Dendritic cell treated with granulocyte-macrophage colony-stimulating factor and Interleukin-4, amounts not matched to agents 40 ng/mL and 50 ng/mL, for 4 days (primary cell): Measurements from ENCODE around the gene TBATA.

Source experiments
- H3K27ac Mint-ChIP-seq: one replicate; pipeline ENCODE4 v1.8.0; 2022; ENCODE audit warnings: mild to moderate bottlenecking, mixed read lengths
- H3K27me3 Mint-ChIP-seq: one replicate; pipeline ENCODE4 v1.8.0; 2022; ENCODE audit warnings: mild to moderate bottlenecking, mixed read lengths
- H3K36me3 Mint-ChIP-seq: one replicate; pipeline ENCODE4 v1.8.0; 2022; ENCODE audit warnings: low read depth, mixed read lengths
- H3K4me1 Mint-ChIP-seq: one replicate; pipeline ENCODE4 v1.8.0; 2022; ENCODE audit warnings: low read depth, mixed read lengths
- H3K4me3 Mint-ChIP-seq: one replicate; pipeline ENCODE4 v1.8.0; 2022; ENCODE audit warnings: mild to moderate bottlenecking, moderate library complexity, mixed read lengths
- H3K9me3 Mint-ChIP-seq: one replicate; pipeline ENCODE4 v1.8.0; 2022; ENCODE audit warnings: mixed read lengths
- intact Hi-C: fragments of 100-400 bp; cut with micrococcal nuclease; formaldehyde crosslinking; loops from one replicate; pipeline ENCODE4 v1.15.0; 2022

Gene TBATA

GRCh38 chr10:70729763-70730357, 55.3 kb downstream of the TBATA start:
- H3K4me3 Mint-ChIP-seq: no peak overlapping the region
- intact Hi-C loops: no loop called here
- no peak overlapping the region for H3K27ac Mint-ChIP-seq
- peaks cover 9% of the 10 kb centered on the region for H3K4me1 Mint-ChIP-seq
- peaks cover 10% of the 10 kb centered on the region for H3K36me3 Mint-ChIP-seq
- peaks cover 2% of the 10 kb centered on the region for H3K27me3 Mint-ChIP-seq
- no peaks in the 10 kb centered on the region for H3K9me3 Mint-ChIP-seq

GRCh38 chr10:70728328-70728727, 56.8 kb downstream of the TBATA start:
- H3K36me3 Mint-ChIP-seq: peaks cover 10% of the 10 kb centered on the region
- peaks cover 10% of the 10 kb centered on the region for H3K4me1 Mint-ChIP-seq
- intact Hi-C loops: no loop called here
- H3K27me3 Mint-ChIP-seq: peaks cover 4% of the 10 kb centered on the region
- H3K9me3 Mint-ChIP-seq: no peaks in the 10 kb centered on the region
- no peak overlapping the region for H3K27ac Mint-ChIP-seq
- H3K4me3 Mint-ChIP-seq: no peak overlapping the region

DNA sequence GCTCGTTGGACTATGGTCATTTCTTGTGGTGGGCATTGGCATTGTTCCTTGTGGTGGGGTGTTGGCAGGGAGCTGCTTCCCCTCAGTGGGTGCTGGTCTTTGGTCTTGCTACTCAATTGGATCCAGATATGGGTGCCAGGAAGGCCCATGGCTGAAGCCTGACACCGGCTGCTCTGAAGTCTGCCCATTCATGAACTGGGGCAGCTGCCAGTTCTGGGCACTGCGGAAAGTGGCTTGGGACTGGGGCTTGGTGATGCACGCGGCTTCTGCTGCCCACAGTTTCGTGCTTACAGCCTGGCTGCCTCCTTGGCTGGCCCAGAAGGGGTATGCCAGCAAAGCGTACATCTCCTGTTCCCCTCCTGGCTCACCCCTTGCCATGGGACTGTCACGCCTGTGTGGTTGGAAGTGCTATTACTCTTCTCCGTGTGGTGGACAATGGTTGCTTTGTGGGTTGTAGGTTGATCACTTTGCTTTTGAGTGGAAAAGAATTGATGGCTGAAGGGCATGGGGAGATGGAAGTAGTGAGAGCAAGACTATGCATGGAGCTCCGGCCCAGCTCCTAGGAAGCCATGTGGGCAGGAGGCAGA, 58.2 kb downstream of the TBATA start:
- no peaks in the 10 kb centered on the region for H3K9me3 Mint-ChIP-seq
- intact Hi-C loops: no loop called here
- peaks cover 4% of the 10 kb centered on the region for H3K27me3 Mint-ChIP-seq
- peaks cover 23% of the 10 kb centered on the region for H3K4me1 Mint-ChIP-seq
- no peak overlapping the region for H3K27ac Mint-ChIP-seq
- no peak overlapping the region for H3K4me3 Mint-ChIP-seq
- peaks cover 6% of the 10 kb centered on the region for H3K36me3 Mint-ChIP-seq

GRCh38 chr10:70723771-70724170, 61.4 kb downstream of the TBATA start:
- Mint-ChIP-seq H3K36me3 (no peaks in the 10 kb centered on the region), H3K4me1 (peaks cover 20% of the 10 kb centered on the region), H3K4me3 (no peak overlapping the region), H3K9me3 (no peaks in the 10 kb centered on the region), H3K27ac (no peak overlapping the region), H3K27me3 (peaks cover 7% of the 10 kb centered on the region)
- intact Hi-C loops: no loop called here

- Mint-ChIP-seq H3K27me3 (peaks cover 7% of the 10 kb centered on the region), H3K4me3 (no peak overlapping the region), H3K27ac (no peak overlapping the region), H3K9me3 (no peaks in the 10 kb centered on the region), H3K4me1 (peaks cover 22% of the 10 kb centered on the region), H3K36me3 (no peaks in the 10 kb centered on the region)
- intact Hi-C loops: no loop called here
These were observed 62.3 kb downstream of the TBATA start for GRCh38 chr10:70722820-70723424.
